Liver (tissue), 9 donors: ENCODE results near the gene BLVRA. TPM values are rescaled to one million over a fixed set of nuclear protein-coding genes. Genes with fewer than 3 reads are reported as not detected.
"Not testable (repeated sequence)": the region's sequence is repeated elsewhere in the genome, so short reads cannot be mapped to it uniquely, and the experiment has no call there.

Experiments used
- DNase-seq: peaks from one replicate; pipeline ENCODE4 v3.0.0-alpha.2; 2017; ENCODE audit warnings: low spot score
- H3K27ac ChIP-seq, 2 donors: one replicate each; pipeline ENCODE4 v1.7.0; 2013; ENCODE audit warnings: inconsistent platforms in 2 of 2, low read length in 2 of 2, control low read depth in 1 of 2, low read depth in 1 of 2, mild to moderate bottlenecking in 1 of 2
- H3K27me3 ChIP-seq, 4 donors: one replicate each; pipeline versions ENCODE4 v1.6.1 to v1.7.0; 2013; ENCODE audit warnings: low read length in 3 of 4, inconsistent platforms in 1 of 4, mild to moderate bottlenecking in 1 of 4, moderate library complexity in 1 of 4; ENCODE audit not compliant: control insufficient read depth in 4 of 4, insufficient read depth in 4 of 4
- H3K36me3 ChIP-seq, 4 donors: one replicate each; pipeline versions ENCODE4 v1.6.1 to v1.7.0; 2013; ENCODE audit warnings: low read length in 3 of 4, mild to moderate bottlenecking in 3 of 4, low read depth in 1 of 4, moderate library complexity in 1 of 4; ENCODE audit not compliant: control insufficient read depth in 4 of 4, insufficient read depth in 3 of 4
- H3K4me1 ChIP-seq, 4 donors: one replicate each; pipeline versions ENCODE4 v1.6.1 to v1.7.0; 2013; ENCODE audit warnings: low read length in 3 of 4, mild to moderate bottlenecking in 3 of 4, moderate library complexity in 1 of 4; ENCODE audit not compliant: control insufficient read depth in 4 of 4, insufficient read depth in 4 of 4
- H3K4me3 ChIP-seq, 3 donors: one replicate each; pipeline versions ENCODE4 v1.6.1 to v1.7.0; 2013; ENCODE audit warnings: low read length in 3 of 3, control low read depth in 1 of 3, low read depth in 1 of 3, mild to moderate bottlenecking in 1 of 3
- H3K9ac ChIP-seq, 2 donors: one replicate each; pipeline ENCODE4 v1.7.0; 2013; ENCODE audit warnings: low read length in 2 of 2, mild to moderate bottlenecking in 2 of 2, moderate library complexity in 2 of 2, control low read depth in 1 of 2, low read depth in 1 of 2
- H3K9me3 ChIP-seq, 4 donors: one replicate each; pipeline versions ENCODE4 v1.6.1 to v1.7.0; 2013; ENCODE audit warnings: low read length in 3 of 4; ENCODE audit not compliant: control insufficient read depth in 4 of 4
- ATF3 ChIP-seq: IDR thresholded peaks from 2 replicates; pipeline ENCODE4 v1.6.1; 2016; ENCODE audit warnings: antibody characterized with exemption
- EGR1 ChIP-seq, 2 donors: IDR thresholded peaks; 2 replicates each; pipeline ENCODE4 v1.6.1; 2016 to 2018; ENCODE audit warnings: antibody characterized with exemption in 2 of 2, low read depth in 2 of 2
- FOXA1 ChIP-seq: IDR thresholded peaks from 2 replicates; pipeline ENCODE4 v1.6.1; 2016; ENCODE audit warnings: antibody characterized with exemption
- FOXA2 ChIP-seq: IDR thresholded peaks from 2 replicates; pipeline ENCODE4 v1.6.1; 2016; ENCODE audit warnings: antibody characterized with exemption
- GABPA ChIP-seq, 2 donors: IDR thresholded peaks in 1 of 2; conservative IDR thresholded peaks in 1 of 2; 2 replicates each; pipeline ENCODE4 v1.6.1; 2016; ENCODE audit warnings: antibody characterized with exemption in 2 of 2, mild to moderate bottlenecking in 1 of 2, moderate library complexity in 1 of 2
- HNF4A ChIP-seq, 2 donors: conservative IDR thresholded peaks; 2 replicates each; pipeline ENCODE4 v1.6.1; 2016; ENCODE audit warnings: antibody characterized with exemption in 2 of 2, mild to moderate bottlenecking in 2 of 2
- HNF4G ChIP-seq: IDR thresholded peaks from 2 replicates; pipeline ENCODE4 v1.6.1; 2016; ENCODE audit warnings: antibody characterized with exemption
- JUND ChIP-seq, 2 donors: IDR thresholded peaks; 2 replicates each; pipeline ENCODE4 v1.6.1; 2016; ENCODE audit warnings: antibody characterized with exemption in 2 of 2
- NR2F2 ChIP-seq: IDR thresholded peaks from 2 replicates; pipeline ENCODE4 v1.6.1; 2016; ENCODE audit warnings: antibody characterized with exemption
- RAD21 ChIP-seq, 2 donors: IDR thresholded peaks; 2 replicates each; pipeline ENCODE4 v1.6.1; 2016; ENCODE audit warnings: antibody characterized with exemption in 2 of 2, mild to moderate bottlenecking in 2 of 2
- REST ChIP-seq: IDR thresholded peaks from 2 replicates; pipeline ENCODE4 v1.6.1; 2016; ENCODE audit warnings: antibody characterized with exemption, mild to moderate bottlenecking
- RXRA ChIP-seq, 2 donors: IDR thresholded peaks; 2 replicates each; pipeline ENCODE4 v1.6.1; 2017 to 2018; ENCODE audit warnings: antibody characterized with exemption in 2 of 2, mild to moderate bottlenecking in 1 of 2
- SP1 ChIP-seq: IDR thresholded peaks from 2 replicates; pipeline ENCODE4 v1.6.1; 2018; ENCODE audit warnings: antibody characterized with exemption, mild to moderate bottlenecking
- TAF1 ChIP-seq: conservative IDR thresholded peaks from 2 replicates; pipeline ENCODE4 v1.6.1; 2016; ENCODE audit warnings: antibody characterized with exemption, mild to moderate bottlenecking
- YY1 ChIP-seq: IDR thresholded peaks from 2 replicates; pipeline ENCODE4 v1.6.1; 2016; ENCODE audit warnings: antibody characterized with exemption, mild to moderate bottlenecking
- WGBS: extraction: QIAGEN DNeasy Blood & Tissue Kit; methylation state at CpG from one replicate; pipeline ENCODE4 v1.1.7; 2013; 5-methylcytosine and 5-hydroxymethylcytosine counted together
- polyA plus RNA-seq, 2 donors: library from polyadenylated mRNA; stranded (reverse) in 1 of 2; unstranded in 1 of 2; fragments of 200-250 nt in 1 of 2; fragments of >200 nt in 1 of 2; fragmentation: Nextera tagmentation in 1 of 2; extraction: Ambion mirVana in 1 of 2; gene quantifications; one replicate each; pipeline versions ENCODE4 v1.2.1 to v1.2.3, GENCODE V29; 2013 to 2015
- total RNA-seq, 2 donors: library from RNA; depleted of rRNA; stranded (reverse); fragments of >200 nt; gene quantifications; one replicate each; pipeline ENCODE4 v1.2.3, GENCODE V29; 2014
- TF ChIP-seq, protein P1 (sequence below): IDR thresholded peaks from 2 replicates; pipeline ENCODE4 v1.6.1; 2016; ENCODE audit warnings: antibody characterized with exemption
- TF ChIP-seq, protein P2 (sequence below): IDR thresholded peaks from 2 replicates; pipeline ENCODE4 v1.6.1; 2016; ENCODE audit warnings: antibody characterized with exemption
- donor health status: healthy.
- donor health status: healthy.
- donor health status: healthy.
- donor health status: healthy.
- donor health status: healthy.

BLVRA gene
- total and polyA plus RNA-seq, 4 donors = 5.1 to 23.5 (median 6.8) TPM

GRCh38 chr7:43823941-43824340, 65.5 kb downstream of the BLVRA start (continued):
- TF ChIP-seq, protein P1, sequence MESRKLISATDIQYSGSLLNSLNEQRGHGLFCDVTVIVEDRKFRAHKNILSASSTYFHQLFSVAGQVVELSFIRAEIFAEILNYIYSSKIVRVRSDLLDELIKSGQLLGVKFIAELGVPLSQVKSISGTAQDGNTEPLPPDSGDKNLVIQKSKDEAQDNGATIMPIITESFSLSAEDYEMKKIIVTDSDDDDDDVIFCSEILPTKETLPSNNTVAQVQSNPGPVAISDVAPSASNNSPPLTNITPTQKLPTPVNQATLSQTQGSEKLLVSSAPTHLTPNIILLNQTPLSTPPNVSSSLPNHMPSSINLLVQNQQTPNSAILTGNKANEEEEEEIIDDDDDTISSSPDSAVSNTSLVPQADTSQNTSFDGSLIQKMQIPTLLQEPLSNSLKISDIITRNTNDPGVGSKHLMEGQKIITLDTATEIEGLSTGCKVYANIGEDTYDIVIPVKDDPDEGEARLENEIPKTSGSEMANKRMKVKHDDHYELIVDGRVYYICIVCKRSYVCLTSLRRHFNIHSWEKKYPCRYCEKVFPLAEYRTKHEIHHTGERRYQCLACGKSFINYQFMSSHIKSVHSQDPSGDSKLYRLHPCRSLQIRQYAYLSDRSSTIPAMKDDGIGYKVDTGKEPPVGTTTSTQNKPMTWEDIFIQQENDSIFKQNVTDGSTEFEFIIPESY = no peak
- no peak for TF ChIP-seq GABPA (IDR thresholded peaks at IDR 0.05 in 1 of 2, conservative IDR thresholded peaks at IDR 0.05 in 1 of 2)
- no peak for TF ChIP-seq YY1
- TF ChIP-seq HNF4A (conservative IDR thresholded peaks at IDR 0.05) = no peak
- TF ChIP-seq ATF3 = no peak
- no peak for TF ChIP-seq RXRA (IDR thresholded peaks at IDR 0.05)
- TF ChIP-seq SP1 = no peak
- TF ChIP-seq, protein P2, sequence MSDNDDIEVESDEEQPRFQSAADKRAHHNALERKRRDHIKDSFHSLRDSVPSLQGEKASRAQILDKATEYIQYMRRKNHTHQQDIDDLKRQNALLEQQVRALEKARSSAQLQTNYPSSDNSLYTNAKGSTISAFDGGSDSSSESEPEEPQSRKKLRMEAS = no peak
- no peak for TF ChIP-seq FOXA2
- no peak for TF ChIP-seq FOXA1
- TF ChIP-seq NR2F2 = no peak
- TF ChIP-seq JUND (IDR thresholded peaks at IDR 0.05) = no peak
- no peak for TF ChIP-seq EGR1 (IDR thresholded peaks at IDR 0.05; ENCODE audit: low read depth in 2 of 2)
- no peak for TF ChIP-seq HNF4G
- TF ChIP-seq RAD21 (IDR thresholded peaks at IDR 0.05) = no peak

GRCh38 chr7:43824513-43824912, 66.0 kb downstream of the BLVRA start:
- not testable (repeated sequence) for H3K9me3 ChIP-seq, H3K36me3 ChIP-seq, H3K9ac ChIP-seq, H3K4me3 ChIP-seq, H3K27me3 ChIP-seq, DNase-seq, H3K27ac ChIP-seq, H3K4me1 ChIP-seq
- WGBS = 77% methylated on average over 12 of the region's 12 CpGs

DNA sequence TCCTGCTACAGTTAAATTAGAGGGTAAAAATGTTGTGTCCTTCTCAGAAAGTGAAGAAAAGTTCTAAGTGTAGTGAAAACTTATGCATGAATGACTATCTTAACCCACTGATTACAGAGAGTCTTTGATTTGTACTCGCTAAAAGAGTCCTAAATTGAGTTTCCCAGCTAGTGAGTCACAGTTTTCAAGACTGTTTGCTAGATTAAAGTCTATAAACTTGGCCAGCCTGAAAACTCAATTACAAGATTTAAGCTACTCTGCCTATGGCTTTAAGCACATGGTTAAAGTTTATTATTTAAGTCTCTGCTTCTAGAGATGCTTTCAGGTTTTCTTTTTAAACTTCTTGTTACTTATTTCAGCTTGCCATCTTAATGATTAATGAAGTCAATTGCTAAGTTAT, 66.5 kb downstream of the BLVRA start:
- Histone ChIP-seq H3K9ac (no peak overlapping the region), H3K27me3 (no peaks in the 10 kb centered on the region), H3K4me3 (no peak overlapping the region), H3K4me1 (no peaks in the 10 kb centered on the region), H3K9me3 (no peaks in the 10 kb centered on the region), H3K36me3 (no peaks in the 10 kb centered on the region), H3K27ac (no peak overlapping the region)
- no peak for DNase-seq
- no peak for TF ChIP-seq TAF1
- no peak for TF ChIP-seq EGR1 (IDR thresholded peaks at IDR 0.05; ENCODE audit: low read depth in 2 of 2)
- 80% methylated on average over 1 of the region's 1 CpG for WGBS

- no peak overlapping the region for H3K4me3 ChIP-seq
- H3K36me3 ChIP-seq = no peaks in the 10 kb centered on the region
- H3K27me3 ChIP-seq = no peaks in the 10 kb centered on the region
- no peak for DNase-seq
- no peaks in the 10 kb centered on the region for H3K9me3 ChIP-seq
- H3K9ac ChIP-seq = no peak overlapping the region
- H3K27ac ChIP-seq = no peak overlapping the region
- 87% methylated on average over 5 of the region's 5 CpGs for WGBS
- H3K4me1 ChIP-seq = no peaks in the 10 kb centered on the region
- TF ChIP-seq RXRA (IDR thresholded peaks at IDR 0.05) (no peak), GABPA (IDR thresholded peaks at IDR 0.05 in 1 of 2, conservative IDR thresholded peaks at IDR 0.05 in 1 of 2) (no peak), REST (no peak), YY1 (no peak), ATF3 (no peak), HNF4A (conservative IDR thresholded peaks at IDR 0.05) (no peak), EGR1 (IDR thresholded peaks at IDR 0.05; ENCODE audit: low read depth in 2 of 2) (no peak), TAF1 (no peak), FOXA1 (no peak), SP1 (no peak), HNF4G (no peak), FOXA2 (no peak), NR2F2 (no peak), RAD21 (IDR thresholded peaks at IDR 0.05) (no peak), JUND (IDR thresholded peaks at IDR 0.05) (no peak)
- TF ChIP-seq, protein P2 = no peak
- TF ChIP-seq, protein P1 = no peak
Observed at GRCh38 chr7:43825391-43825808, 66.9 kb downstream of the BLVRA start.
